Measurements from ENCODE around the gene SUSD1.
"Not testable (repeated sequence)": the region's sequence is repeated elsewhere in the genome, so short reads cannot be mapped to it uniquely, and the experiment has no call there.

SUSD1 gene

DNA sequence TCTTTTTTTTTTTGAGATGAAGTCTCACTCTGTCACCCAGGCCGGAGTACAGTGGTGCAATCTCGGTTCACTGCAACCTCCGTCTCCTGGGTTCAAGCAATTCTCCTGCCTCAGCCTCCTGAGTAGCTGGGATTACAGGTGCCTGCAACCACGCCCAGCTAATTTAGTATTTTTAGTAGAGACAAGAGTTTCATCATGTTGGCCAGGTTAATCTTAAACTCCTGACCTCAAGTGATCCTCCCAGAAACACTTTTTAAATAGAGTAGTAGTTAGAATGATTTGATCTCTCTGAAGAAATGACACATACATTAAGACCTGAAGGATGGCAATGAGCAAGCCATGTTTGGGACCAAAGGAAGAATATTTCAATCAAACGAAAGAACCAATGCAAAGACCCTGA is 46.7 kb downstream of the SUSD1 start:
- DNase-seq = not testable (repeated sequence)

DNA sequence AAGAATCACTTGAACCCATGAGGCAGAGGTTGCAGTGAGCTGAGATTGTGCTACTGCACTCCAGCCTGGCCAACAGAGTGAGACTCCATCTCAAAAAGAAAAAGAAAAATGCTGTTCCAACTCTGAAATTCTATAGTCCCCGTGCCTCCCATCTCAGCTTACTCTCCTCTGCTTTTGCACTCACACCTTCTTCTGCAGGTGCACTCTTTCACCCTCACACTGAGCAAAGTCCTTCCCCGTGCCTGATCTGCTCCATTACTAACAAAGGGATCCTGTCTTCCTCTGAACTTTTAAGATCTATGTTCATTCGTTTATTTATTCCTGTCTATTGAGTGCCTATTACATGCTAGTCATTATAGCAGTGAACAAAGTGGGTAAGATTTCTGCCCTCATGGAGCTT is 47.8 kb downstream of the SUSD1 start:
- no peak for DNase-seq

DNA sequence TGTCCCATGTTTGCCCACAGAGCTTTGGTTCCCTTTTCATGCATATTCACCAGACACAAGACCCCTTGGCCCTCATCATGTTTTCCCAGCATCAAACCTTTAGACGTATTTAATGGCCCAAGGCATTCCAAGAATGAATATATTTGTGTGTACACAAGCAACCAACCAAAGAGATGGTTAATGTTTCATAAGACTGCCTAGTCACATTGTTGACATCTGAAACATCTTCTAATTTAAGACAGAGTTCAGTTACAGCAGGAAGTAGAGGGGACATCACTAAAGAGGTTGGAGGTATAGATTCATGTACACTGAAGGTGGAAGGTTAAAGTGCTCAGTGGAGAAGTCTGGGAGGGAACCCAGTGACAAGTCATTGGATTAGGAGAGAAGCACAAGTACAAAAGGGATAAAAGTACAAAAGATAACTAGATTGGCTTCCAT is 49.1 kb downstream of the SUSD1 start:
- DNase-seq = no peak

DNA sequence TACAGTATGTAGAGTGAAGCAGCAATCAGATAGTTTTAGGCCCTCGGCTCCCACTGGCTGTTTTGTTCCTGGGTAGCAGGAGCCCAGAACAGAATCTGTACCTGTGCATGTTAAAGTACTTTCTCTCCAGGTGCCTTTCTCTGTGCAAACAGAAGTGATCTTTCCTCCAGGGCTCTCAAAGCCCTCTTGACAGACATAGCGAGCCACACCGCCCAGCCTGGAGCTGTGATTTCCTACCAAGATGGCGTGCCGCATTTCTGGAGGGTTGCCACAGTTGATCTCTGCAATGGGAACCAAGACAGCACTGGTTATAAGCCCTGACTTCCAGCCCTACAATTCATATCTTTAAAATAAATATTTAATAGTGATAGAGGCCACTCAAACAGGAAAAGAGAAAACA is 50.9 kb downstream of the SUSD1 start:
- no peak for DNase-seq

DNA sequence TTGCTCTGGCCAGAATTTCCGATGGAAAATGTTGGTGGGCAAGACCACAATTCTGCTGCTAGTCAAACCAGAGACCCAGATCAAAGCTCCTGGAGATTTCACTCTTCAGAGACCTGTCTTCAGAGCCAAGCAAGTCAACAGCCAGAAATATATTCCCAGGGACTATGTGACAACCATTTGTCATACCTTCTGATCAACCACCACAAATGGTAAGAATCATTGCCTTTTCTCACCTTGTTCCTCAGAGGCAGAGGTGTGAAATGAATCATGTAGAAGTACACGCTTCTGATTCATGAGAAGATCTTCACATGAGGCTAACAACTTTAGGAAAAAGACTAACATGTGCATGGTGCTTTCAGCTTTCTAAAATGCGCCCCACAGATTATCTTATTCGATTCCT is 53.5 kb downstream of the SUSD1 start:
- no peak for DNase-seq

DNA sequence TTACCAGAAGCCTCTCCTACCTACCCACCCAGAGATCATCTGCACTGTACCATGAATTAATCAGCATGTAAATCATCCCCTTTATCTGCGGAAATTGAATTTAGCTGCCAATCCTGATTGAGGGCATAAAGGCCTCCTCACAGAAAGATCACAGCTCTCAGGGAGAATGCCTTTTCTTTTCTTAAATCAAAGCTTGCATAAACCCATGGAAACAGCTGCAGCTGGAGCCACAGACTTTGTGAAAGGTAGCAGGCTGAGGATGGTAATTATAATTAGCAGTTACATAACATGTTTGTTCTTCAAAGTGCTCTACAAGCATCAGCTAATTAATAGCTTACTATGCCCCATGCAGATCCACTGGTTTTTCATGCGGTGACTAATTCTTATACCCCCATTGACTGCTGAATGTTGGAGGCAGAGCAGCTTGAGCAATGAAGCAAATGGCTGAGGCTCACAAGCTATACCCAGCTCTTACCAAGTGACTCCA is 54.6 kb downstream of the SUSD1 start:
- no peak for DNase-seq

DNA sequence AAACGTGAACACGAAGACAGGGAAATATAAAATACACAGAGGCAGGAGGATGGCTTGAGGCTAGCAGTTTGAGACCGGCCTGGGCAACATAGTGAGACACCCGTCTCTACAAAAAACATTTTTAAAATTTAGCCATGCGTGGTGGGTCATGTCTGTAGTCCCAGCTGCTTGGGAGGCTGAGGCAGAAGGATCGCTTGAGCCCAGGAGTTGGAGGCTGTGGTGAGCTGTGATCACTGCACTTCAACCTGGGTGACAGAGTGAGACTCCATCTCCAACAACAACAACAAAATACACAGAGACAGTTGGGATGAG is 55.1 kb downstream of the SUSD1 start:
- DNase-seq = no peak

DNA sequence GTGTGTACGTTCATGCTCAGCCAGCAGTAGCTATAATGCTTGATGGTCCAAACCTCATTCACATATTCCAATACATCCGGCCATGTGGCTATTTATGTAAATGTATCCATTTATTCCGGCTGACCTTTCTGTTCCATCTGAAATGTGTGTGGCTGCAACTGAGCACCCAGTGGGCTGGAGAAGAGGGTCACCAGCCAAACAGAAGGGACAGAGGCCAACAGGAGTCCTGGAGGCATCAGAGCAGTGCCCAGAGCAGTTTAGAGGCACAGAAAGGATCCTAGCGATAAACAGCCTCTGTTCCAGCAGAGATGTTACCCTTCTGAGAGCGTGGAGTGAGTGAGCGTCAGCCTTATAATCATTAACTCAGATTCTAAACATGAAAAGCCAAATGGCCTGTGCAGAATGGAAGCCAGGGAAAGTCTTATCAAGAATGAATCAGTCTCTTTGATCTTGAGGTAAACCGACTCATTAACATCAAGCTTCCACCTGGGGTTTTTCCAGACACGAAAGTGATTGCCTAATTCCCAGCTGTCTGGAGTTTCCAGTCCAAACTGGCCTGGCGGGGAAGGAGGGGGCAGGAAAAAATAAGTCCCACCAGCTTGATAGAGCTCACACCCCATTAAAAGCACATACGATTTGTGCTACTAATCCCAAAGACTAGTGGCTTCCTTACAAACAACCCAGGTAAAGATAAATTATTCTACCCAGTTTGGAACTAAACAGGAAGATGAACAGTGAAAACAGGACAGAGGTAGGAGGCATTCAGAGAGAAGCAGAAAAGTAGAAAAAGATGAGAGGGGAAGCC is 55.7 kb downstream of the SUSD1 start:
- no peak for DNase-seq

DNA sequence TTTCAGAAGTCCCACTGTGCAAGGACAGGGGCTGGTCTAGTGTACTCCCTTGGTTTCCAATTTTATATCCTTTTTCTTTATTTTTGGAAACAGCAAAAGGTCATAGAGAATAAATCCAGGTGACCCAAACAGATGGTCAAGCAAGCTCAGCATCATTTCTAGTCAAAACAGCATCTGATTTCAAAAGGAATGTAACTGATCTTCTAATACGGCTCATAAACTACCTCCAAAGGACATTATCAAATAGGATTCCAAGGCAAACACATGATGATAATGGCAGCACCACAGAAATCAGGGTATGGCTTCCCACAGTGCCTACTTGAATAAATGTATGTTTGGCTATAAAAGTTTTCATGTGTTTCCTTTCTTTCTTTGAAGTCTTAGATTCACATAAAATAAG is 57.1 kb downstream of the SUSD1 start:
- DNase-seq = no peak

DNA sequence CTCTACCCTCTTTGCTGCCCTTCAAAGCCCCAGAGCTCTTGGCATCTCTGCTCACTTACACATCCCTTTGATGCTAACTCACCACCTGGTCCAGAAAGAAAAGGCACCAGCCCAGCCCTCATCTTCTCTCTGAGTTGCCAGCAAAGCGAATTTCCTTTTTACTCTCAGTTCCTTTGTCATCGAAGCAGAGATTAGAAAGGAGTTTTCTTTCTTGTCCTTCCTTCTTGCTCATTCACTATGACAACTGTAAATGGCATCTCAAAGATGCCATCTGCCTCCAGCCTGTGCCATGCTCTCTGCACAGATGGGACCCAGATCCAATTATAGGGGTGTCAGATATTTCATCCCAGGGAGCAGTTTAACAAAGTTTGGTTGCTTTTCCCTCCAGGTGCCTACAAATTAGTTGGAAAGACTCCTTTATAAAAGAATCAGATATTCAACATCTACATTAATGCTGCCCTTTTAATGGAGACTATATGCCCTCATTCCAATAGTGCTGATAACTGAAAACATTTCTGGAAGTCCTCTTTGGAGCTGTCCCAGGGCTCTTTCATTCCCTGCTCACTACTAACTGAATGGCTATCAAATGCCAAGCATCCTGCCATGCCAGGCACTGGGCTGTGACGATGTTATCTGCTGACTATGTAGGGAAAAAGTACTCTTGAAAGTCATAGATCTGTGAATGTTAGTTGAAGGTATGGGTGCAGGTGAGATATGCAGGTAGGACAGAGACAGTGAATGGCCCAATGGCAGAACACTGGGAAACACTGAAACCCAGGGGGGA is 58.9 kb downstream of the SUSD1 start:
- DNase-seq = no peak

DNA sequence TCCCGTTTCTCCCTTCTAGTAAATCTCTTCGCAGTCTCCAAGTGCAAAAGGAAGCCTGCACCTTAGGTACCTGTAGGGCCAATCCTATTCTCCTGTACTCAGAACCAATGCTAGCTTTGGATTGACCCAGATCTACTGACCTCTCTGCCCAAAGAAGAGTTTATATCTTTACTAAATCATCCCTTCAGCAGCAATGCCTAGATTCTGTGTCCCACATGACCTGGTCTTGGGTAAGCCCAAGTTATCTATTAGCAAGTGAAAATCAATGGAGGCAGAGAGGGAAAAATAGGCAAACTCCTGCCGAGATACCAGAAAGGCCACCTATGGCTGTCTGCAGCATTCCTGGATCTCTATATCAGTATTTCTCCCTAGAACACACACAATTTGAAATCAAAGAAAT is 60.0 kb downstream of the SUSD1 start:
- DNase-seq = no peak

DNA sequence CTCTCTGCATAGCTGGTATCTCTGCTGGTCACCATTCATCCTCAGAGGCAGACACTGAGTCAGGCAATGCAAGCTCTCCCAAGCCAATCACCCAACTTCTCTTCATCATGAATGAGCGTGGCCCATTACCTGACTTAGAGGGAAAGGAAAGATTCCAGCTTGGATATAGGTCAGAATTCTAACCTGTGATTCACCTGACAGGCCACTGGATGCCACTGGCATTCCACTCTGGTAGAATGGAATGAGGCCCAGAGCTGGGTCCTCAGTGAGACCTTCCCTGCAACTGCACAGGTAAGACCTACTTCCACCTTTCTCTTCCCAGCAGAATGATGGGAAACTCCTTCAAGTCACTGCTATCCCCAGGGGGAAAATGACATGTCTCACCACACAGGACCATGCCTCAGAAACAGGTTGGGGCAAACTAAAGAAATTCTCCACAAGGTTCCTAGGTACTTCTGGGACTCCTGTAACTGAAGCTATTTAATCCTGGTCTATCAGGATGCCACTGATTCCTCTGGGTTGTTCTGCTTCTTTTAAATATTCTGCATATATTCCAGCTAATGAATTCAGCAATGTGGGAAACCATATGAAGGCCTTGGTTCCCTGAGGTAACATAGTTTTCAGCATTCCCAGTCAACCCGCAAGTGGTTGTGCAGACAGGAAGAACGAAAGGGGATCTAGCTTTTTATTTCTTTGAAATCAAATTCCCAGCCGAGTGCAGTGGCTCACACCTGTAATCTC is 62.0 kb downstream of the SUSD1 start:
- no peak for DNase-seq

DNA sequence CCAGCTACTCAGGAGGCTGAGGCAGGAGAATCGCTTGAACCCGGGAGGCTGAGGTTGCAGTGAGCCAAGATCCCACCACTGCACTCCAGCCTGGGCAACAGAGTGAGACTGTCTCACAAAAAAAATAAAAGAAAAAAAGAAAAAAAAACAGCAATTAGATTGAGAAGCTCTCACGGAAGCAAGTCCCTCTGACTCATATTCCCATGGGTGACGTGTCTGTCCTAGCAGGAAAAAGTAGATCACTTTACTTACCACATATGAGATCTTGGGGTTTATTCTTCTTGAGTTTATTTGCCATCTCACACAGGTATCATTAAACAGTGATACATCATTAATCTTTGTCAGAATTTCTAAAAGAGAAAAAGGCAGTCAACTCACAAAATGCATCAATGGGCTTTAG is 62.6 kb downstream of the SUSD1 start:
- DNase-seq = no peak

DNA sequence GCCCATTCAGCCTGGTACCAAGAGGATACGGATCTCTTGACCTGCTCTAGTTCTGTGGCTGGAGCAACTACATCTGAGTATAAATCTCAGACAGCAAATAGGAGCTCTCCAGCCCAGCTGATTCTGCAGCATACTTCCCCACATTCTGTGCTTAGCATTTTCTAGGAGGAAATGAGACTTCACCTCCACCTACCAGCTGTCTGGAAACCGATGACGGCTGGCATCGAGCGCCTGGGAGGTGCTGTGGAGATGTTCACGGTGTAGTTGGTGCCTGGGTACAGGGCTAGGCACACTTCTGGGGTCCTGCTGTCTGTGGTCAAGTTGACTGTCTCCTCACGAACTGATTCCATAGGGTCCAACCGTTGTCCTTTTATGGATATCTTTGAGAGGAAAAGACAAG is 63.6 kb downstream of the SUSD1 start:
- DNase-seq = no peak

DNA sequence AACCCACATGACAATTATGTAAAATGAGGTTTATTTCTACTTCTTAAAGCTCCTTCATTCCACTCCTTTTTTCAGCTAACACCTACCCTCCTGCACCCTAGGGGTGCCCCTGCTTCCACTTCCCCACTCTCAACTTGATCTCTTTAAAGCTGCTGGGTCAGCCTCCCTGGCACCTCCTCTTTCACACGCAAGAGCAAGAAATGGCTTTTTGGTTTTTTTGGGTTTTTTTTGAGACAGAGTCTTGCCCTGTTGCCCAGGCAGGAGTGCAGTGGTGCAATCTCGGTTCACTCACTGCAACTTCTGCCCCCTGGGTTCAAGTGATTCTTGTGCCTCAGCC is 64.4 kb downstream of the SUSD1 start:
- no peak for DNase-seq

DNA sequence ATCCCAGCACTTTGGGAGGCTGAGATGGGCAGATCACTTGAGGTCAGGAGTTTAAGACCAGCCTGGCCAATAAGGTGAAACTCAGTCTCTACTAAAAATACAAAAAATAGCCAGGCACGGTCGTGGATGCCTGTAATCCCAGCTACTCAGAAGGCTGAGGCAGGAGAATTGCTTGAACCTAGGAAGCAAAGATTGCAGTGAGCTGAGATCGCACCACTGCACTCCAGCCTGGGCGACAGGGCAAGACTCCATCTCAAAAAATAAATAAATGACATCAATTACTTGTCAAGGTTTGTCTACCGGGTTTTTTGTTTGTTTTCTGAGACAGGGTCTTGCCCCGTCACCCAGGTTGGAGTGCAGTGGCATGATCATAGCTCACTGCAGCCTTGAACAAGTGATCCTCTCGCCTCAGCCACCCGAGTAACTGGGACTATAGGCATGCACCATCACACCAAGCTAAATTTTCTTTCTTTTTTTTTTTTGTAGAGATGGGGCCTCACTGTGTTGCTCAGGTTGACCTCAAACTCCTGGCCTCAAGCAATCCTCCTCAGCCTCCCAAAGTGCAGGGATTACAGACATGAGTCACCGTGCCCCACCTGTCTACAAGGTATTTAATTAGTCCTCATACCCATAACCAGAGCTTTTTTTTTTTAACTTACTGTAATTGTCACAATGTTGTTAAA is 64.9 kb downstream of the SUSD1 start:
- no peak for DNase-seq

DNA sequence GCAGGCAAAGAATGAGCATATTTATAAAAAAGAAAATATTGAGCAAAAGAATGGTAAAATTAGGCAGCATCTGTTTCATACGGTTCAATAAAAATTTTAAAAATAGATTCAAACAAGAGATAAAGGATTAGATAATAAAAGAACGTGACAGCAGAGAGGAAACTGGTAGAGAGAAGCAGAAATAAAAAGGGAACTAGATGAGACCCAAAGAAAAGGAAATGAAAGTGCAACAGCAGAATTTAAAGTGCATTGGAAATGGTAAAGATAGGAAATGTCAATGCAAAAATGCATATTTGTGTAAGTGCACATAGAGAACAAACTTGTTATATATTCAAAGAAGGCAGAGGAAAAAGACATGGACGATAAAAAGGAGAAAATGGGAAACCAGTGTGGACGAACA is 70.2 kb downstream of the SUSD1 start:
- peak; percentile 49 to 72 for DNase-seq

DNA sequence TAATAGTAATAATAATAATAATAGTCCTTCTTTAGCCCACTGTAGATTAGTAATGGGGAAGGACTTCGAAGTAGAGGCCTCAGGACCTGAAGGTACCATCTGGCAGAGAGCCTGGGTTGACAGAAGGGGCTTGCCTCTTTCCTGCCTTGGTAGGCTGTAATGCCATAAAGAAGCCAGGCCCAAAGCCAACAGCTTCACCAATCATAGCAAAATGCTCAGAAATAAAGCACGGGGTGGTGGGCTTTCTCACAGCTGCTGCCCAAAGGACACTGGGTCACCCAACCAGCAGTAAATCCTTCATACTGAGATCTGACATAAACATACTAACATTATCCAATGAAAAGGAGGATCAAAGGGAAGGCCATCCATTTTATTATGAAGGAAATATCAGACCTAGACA is 70.7 kb downstream of the SUSD1 start:
- DNase-seq = no peak

DNA sequence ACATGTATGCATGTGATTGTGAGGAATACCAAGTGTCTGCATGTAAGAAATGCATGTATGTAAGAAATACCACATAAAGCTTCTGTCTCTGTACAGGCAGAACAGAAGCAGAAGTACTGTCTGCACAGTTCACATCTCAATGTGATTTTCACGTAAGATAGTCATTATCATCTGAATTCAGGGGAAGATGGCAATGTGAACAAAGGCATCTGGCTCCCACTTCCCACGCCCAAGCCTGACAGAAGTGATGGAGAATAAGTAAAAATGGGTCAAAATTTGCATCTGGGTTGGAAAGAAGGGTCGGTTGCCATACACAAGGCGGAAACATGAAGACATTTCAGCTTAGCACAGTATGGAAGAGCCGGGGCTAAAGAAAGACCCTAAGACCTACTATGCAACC is 71.7 kb downstream of the SUSD1 start:
- no peak for DNase-seq

DNA sequence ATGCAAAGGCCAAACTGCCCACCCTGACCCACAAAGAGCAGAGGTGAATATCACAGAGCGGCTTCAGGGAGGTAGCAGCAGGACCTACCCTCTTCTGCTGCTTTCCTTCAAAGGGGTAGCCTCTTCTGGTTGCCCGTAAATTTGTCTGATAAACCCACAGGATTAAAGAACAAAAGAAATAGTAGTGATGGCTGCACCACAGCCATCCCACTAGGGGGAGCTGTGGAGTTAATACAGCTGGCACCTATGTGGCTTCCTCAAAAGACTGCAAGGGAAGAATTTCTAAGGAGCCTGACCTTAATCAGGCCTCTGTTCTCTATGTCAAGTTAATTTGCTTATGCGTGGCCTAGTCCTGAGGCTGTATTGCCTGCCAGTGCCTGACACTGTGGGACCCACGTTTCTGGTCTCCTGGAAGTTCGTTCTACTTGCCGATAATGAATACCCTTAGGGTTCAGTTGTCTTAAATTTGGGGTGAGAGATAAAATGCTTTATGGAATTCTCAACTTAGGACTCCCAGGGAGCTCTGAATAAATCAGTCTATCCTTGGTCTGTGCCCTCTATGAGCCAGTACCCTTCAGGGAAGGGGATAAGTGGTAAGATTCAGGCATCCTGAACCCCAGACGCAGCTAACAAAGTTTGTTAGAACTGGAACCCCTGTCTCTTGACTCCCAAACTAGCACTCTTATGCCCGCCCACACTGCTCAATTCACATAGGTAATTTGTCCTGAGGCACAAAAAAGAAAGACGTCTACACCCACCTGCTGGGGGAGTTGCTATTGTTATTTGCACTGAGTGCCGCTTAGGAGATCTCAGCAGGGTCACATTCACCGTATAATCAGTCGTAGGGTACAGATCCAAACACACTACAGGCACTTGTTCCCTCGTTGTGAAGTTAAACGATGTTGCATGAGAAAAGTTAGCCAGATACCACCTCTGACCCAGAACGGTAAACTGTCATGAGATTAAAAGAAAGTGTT is 77.1 kb downstream of the SUSD1 start:
- peak; percentile 55 to 87 for DNase-seq

DNA sequence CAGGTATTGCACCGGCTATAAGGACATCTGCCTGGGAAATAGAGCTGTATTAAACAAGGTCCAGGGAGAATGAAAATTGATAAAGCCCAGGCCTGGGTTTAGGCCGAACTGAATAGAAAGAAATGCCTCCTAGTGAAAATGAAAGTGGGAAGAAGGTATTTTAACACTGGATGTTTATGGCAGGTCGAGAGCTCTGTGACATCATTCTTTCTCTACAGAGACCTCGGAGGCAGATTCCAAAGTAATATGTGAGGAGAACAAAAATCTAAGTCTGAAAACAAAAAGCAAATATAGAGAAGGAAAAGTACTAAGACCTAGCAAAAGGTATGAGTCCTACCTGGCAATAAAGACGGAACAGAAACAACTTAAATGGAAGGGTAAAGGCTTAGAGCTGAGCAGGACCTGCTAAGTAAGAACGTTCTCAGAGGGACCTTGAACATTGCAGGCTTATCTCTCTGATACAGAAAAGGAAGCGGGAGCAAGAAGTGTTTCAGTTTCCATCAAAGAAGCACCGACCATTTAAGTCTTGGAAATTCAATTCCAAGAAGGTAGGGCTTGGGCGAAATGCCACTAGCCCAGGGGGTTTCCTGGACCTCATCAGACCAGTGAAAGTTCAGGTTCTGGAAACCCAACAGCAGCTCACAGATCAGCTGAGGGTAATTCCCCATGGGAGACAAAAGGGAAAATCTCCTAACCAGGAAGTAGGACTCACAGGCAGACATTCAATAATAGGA is 80.0 kb downstream of the SUSD1 start:
- peak; percentile 19 to 77 for DNase-seq

Measured in inflammatory macrophage treated with lipopolysaccharide for 1 hour (primary cell).